ENCODE results near the gene ULK3.

DNA sequence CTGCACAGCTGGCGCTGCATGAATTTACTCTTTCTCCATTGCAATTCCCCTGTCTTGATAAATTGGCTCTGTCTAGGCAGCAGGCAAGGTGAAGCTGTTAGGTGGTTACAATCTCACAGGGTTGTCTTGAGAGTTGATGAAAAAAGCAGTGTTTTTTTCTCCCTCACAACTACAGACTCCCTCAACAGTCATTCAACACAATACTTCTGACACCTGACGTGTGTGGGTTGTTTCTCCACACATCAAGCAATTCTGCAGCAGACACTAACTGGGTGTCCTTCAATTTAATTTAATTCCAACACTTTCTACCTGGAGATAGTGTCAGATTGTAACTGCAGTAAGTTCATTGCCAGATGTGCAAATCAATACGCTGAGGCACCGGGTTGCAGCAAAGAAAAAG lies 35.3 kb upstream of the ULK3 start:
- TF ChIP-seq TP53 (CRISPR knock-in tag; IDR thresholded peaks at IDR 0.05) (no peak), ATF2 (CRISPR knock-in tag; IDR thresholded peaks at IDR 0.05; ENCODE audit: borderline replicate concordance, low read depth) (no peak), NR3C1 (CRISPR knock-in tag; conservative IDR thresholded peaks at IDR 0.05; ENCODE audit: low read depth) (no peak), ZNF263 (CRISPR knock-in tag; IDR thresholded peaks at IDR 0.05; ENCODE audit: low read depth) (no peak), ZNF232 (CRISPR knock-in tag; IDR thresholded peaks at IDR 0.05) (no peak), CTCF (IDR thresholded peaks at IDR 0.05) (no peak)

All from WTC11 (cell line).